Naive B cell (primary cell): Measurements from ENCODE around the gene NEK11. TPM values are rescaled to one million over a fixed set of nuclear protein-coding genes. Genes with fewer than 3 reads are reported as not detected.

Experiments
- ATAC-seq, 2 donors: fragments of 150-1000 bp; cut with Tn5 transposase; 2 replicates each; pipeline ENCODE4 v1.10.0; 2021; ENCODE audit warnings: low read depth in 2 of 2, mild to moderate bottlenecking in 2 of 2, moderate library complexity in 2 of 2
- DNase-seq: peaks from one replicate; pipeline ENCODE4 v3.0.0; 2022
- H3K27ac Mint-ChIP-seq, 6 donors: one replicate each; pipeline ENCODE4 v1.8.0; 2020 to 2022; ENCODE audit warnings: mild to moderate bottlenecking in 6 of 6, mixed read lengths in 6 of 6, moderate library complexity in 5 of 6, inconsistent platforms in 2 of 6
- H3K27me3 Mint-ChIP-seq, 3 donors: one replicate each; pipeline ENCODE4 v1.8.0; 2021 to 2022; ENCODE audit warnings: mixed read lengths in 3 of 3, mild to moderate bottlenecking in 1 of 3
- H3K36me3 Mint-ChIP-seq, 2 donors: one replicate each; pipeline ENCODE4 v1.8.0; 2020 to 2022; ENCODE audit warnings: mixed read lengths in 2 of 2, inconsistent platforms in 1 of 2, mild to moderate bottlenecking in 1 of 2
- H3K4me1 Mint-ChIP-seq, 3 donors: one replicate each; pipeline ENCODE4 v1.8.0; 2020 to 2022; ENCODE audit warnings: mixed read lengths in 3 of 3, inconsistent platforms in 1 of 3, mild to moderate bottlenecking in 1 of 3, moderate library complexity in 1 of 3
- H3K4me3 Mint-ChIP-seq, 8 donors: one replicate each; pipeline ENCODE4 v1.8.0; 2020 to 2022; ENCODE audit warnings: mild to moderate bottlenecking in 8 of 8, mixed read lengths in 8 of 8, moderate library complexity in 8 of 8, inconsistent platforms in 2 of 8
- H3K9me3 Mint-ChIP-seq, 7 donors: one replicate each; pipeline ENCODE4 v1.8.0; 2020 to 2022; ENCODE audit warnings: mixed read lengths in 7 of 7, mild to moderate bottlenecking in 5 of 7, inconsistent platforms in 2 of 7, moderate library complexity in 1 of 7
- polyA plus RNA-seq, 6 donors: library from polyadenylated mRNA; unstranded; fragments of 300-500 nt; fragmentation: Illumina TruSeq; gene quantifications; one replicate each; pipeline ENCODE4 v1.2.3, GENCODE V29; 2021; ENCODE audit warnings: low read depth in 6 of 6

The NEK11 gene
- polyA plus RNA-seq, 6 donors from 2014 or later = 0.52 to 1.4 (median 0.89) TPM; not detected in 1

GRCh38 chr3:131174752-131175151, 148.1 kb downstream of the NEK11 start:
- Mint-ChIP-seq H3K27me3 (no peaks in the 10 kb centered on the region), H3K4me1 (no peaks in the 10 kb centered on the region), H3K9me3 (peaks cover 0 to 2% (median 0%) of the 10 kb centered on the region in 7 donors), H3K27ac (no peak overlapping the region), H3K4me3 (no peak overlapping the region), H3K36me3 (no peaks in the 10 kb centered on the region)
- DNase-seq = no peak
- no peak for ATAC-seq

DNA sequence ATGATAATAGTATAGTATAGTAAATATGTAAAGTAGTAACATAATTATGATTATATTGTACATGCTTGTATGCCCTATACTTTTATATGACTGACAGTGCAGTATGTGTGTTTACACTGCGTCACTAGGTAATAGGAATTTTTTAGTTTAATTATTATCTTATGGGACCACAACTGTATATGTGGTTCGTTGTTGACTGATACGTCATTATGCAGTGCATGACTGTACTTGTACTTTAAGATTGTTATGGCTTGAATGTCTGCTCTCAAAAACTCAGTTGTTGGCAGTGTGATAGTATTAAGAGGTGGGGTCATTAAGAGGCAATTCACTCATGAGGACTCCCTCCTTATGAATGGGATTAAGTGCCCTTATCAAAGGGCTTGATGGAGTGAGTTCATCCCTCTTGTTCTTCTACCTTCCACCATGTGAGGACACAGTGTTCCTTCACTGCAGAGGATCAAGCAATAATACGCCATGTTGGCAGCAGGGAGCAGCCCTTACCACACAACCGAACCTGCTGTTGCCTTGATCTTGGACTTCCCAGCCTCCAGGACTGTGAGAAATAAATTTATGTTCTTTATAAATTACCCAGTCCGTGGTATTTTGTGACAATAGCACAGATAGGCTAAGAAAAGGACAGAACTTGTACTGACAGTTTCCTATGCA, 152.2 kb downstream of the NEK11 start:
- Mint-ChIP-seq H3K9me3 (peaks cover 0 to 5% (median 4%) of the 10 kb centered on the region in 7 donors), H3K4me3 (no peak overlapping the region), H3K27me3 (no peaks in the 10 kb centered on the region), H3K36me3 (peaks cover 3 to 4% of the 10 kb centered on the region in 2 donors), H3K27ac (no peak overlapping the region), H3K4me1 (no peaks in the 10 kb centered on the region)
- ATAC-seq = no peak
- DNase-seq = no peak

GRCh38 chr3:131192701-131193100, 166.0 kb downstream of the NEK11 start:
- ATAC-seq (no peak), DNase-seq (no peak)
- H3K4me3 Mint-ChIP-seq = no peak overlapping the region
- no peak overlapping the region for H3K27ac Mint-ChIP-seq
- no peaks in the 10 kb centered on the region for H3K4me1 Mint-ChIP-seq
- peaks cover 0 to 6% (median 2%) of the 10 kb centered on the region in 7 donors for H3K9me3 Mint-ChIP-seq
- H3K27me3 Mint-ChIP-seq = no peaks in the 10 kb centered on the region
- no peaks in the 10 kb centered on the region for H3K36me3 Mint-ChIP-seq

DNA sequence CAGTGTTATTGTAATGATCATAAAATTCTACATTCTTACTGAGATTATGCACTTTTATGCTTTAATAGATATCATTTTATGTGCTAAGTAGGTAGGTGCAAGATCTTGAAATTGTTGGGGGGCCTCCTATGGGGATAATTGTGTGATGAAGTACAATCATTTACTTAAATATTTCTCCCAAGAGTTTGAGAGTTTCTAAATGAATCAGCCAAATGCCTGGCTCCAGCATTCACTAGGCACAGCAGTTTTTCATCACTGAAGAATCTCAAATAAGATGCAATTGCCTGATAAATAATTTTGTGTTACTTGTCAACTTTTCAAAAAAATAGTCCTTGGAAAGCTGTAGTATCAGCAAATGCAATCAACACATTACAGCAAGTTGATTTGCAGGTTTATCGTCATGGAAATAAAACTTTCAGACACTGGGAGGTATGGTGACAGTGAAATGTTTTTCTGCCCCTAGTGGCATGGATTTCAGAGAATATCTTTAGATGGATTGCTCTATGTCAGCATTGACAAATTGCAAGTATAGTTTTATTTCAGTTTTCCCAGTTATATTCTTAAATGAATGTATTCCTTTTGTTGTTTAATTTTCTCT, 167.1 kb downstream of the NEK11 start:
- H3K36me3 Mint-ChIP-seq = no peaks in the 10 kb centered on the region
- ATAC-seq (no peak), DNase-seq (no peak)
- H3K4me1 Mint-ChIP-seq = no peaks in the 10 kb centered on the region
- no peak overlapping the region for H3K27ac Mint-ChIP-seq
- H3K27me3 Mint-ChIP-seq = peaks cover 0 to 4% (median 0%) of the 10 kb centered on the region in 3 donors
- no peak overlapping the region for H3K4me3 Mint-ChIP-seq
- peaks cover 0 to 6% (median 2%) of the 10 kb centered on the region in 7 donors for H3K9me3 Mint-ChIP-seq

- peaks cover 0 to 6% (median 3%) of the 10 kb centered on the region in 7 donors for H3K9me3 Mint-ChIP-seq
- ATAC-seq (no peak), DNase-seq (no peak)
- no peak overlapping the region for H3K27ac Mint-ChIP-seq
- H3K27me3 Mint-ChIP-seq = peaks cover 0 to 4% (median 0%) of the 10 kb centered on the region in 3 donors
- no peaks in the 10 kb centered on the region for H3K4me1 Mint-ChIP-seq
- H3K36me3 Mint-ChIP-seq = no peaks in the 10 kb centered on the region
- no peak overlapping the region for H3K4me3 Mint-ChIP-seq
Observed at GRCh38 chr3:131194816-131195215, 168.1 kb downstream of the NEK11 start.

DNA sequence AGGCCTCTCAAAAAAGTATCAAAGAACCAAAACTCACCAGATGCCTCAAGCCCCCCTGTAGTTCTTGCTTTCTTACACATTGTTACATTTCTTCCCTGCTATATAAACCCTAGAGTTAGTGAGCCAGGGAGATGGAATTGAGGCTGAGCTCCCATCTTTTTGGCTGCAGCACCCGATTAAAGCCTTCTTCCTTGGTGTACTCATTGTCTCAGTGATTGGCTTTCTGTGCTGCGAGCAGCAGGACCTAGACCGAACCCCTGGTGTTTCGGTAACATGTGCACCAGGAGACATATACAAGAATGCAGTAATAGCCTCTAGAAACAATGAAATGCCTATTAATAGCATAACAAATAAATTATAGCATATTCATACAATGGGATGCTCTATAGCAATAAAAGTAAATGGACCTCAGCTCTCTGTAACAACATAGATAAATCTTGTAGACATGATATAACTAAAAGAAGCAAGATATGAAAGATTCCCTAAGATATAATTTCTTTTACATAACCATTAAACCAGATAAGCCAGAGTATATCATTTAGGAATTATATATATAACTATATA, 174.0 kb downstream of the NEK11 start:
- H3K36me3 Mint-ChIP-seq = no peaks in the 10 kb centered on the region
- peaks cover 0 to 4% (median 0%) of the 10 kb centered on the region in 3 donors for H3K27me3 Mint-ChIP-seq
- no peak overlapping the region for H3K4me3 Mint-ChIP-seq
- no peak for DNase-seq
- no peak for ATAC-seq
- H3K4me1 Mint-ChIP-seq = no peaks in the 10 kb centered on the region
- H3K9me3 Mint-ChIP-seq = peaks cover 0 to 25% (median 17%) of the 10 kb centered on the region in 7 donors
- no peak overlapping the region for H3K27ac Mint-ChIP-seq

DNA sequence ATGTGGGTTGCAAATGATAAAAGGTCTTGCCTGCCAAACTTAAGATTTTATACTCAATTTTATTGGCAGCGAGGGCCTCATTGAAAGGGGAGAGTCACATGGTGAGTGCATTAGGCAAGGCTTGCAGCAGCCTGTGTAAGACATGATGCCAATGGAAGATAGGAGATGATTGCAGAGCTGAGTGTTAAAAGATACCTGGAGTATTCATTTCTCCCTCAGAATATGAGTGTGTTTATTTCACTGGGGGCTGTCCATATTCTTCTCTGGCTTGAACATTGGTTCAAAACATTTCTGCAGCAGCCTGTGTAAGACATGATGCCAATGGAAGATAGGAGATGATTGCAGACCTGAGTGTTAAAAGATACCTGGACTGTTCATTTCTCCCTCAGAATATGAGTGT, 189.7 kb downstream of the NEK11 start:
- H3K27me3 Mint-ChIP-seq = peaks cover 0 to 6% (median 5%) of the 10 kb centered on the region in 3 donors
- no peak for ATAC-seq
- DNase-seq = no peak
- H3K27ac Mint-ChIP-seq = no peak overlapping the region
- no peaks in the 10 kb centered on the region for H3K4me1 Mint-ChIP-seq
- H3K36me3 Mint-ChIP-seq = no peaks in the 10 kb centered on the region
- H3K9me3 Mint-ChIP-seq = peaks cover 0 to 12% (median 3%) of the 10 kb centered on the region in 7 donors
- no peak overlapping the region for H3K4me3 Mint-ChIP-seq

DNA sequence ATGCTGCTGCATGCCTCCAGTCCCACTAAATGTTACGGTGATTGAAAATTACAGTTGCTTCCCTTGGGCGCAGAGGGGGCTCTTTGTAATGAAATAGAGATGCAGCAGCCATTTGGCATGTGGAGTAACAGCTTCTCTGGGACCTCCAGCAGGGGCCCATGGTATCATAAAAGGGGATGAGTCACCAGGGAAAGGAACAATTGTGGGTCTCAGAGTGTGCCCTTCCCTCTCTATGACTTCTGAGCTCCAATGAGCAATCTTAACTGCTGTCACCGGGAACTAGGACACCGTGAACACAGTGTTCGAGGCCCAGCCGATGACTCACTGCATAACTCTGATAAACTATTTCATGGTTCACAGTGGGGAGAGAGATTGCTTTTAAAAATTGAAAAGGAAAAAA, 190.1 kb downstream of the NEK11 start:
- Mint-ChIP-seq H3K27me3 (peaks cover 0 to 6% (median 5%) of the 10 kb centered on the region in 3 donors), H3K4me3 (no peak overlapping the region), H3K36me3 (no peaks in the 10 kb centered on the region), H3K9me3 (peaks cover 0 to 7% (median 1%) of the 10 kb centered on the region in 7 donors), H3K4me1 (no peaks in the 10 kb centered on the region), H3K27ac (no peak overlapping the region)
- ATAC-seq = no peak
- no peak for DNase-seq

- H3K4me3 Mint-ChIP-seq = no peak overlapping the region
- DNase-seq = no peak
- H3K27ac Mint-ChIP-seq = no peak overlapping the region
- H3K9me3 Mint-ChIP-seq = peaks cover 0 to 7% (median 1%) of the 10 kb centered on the region in 7 donors
- peaks cover 0 to 6% (median 5%) of the 10 kb centered on the region in 3 donors for H3K27me3 Mint-ChIP-seq
- ATAC-seq = no peak
- H3K36me3 Mint-ChIP-seq = no peaks in the 10 kb centered on the region
- no peaks in the 10 kb centered on the region for H3K4me1 Mint-ChIP-seq
Observed at GRCh38 chr3:131217296-131217741, 190.6 kb downstream of the NEK11 start.

DNA sequence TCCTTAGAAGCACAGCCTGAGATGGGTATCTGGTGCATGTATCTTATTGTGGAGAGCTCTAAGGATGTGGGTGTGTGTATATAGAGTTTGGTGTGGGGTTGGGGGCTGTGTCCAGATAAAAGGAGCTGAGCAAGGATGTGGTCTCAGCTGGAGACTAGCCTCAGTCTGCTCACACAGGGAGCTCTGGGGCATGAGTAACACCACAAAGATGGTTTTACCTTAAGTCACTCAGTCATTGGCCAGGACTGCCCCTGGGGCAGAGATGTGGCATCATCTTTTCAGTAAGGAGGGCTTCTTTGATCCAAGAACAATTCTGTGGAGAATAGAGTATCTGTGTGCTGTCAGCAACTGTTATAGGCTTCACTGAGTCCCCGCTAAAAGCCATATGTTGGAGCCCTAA, 191.5 kb downstream of the NEK11 start:
- Mint-ChIP-seq H3K27me3 (peaks cover 0 to 6% (median 5%) of the 10 kb centered on the region in 3 donors), H3K4me3 (no peak overlapping the region), H3K4me1 (no peaks in the 10 kb centered on the region), H3K27ac (peak overlapping the region in 1 of 6 donors; percentile 26), H3K9me3 (peaks cover 0 to 7% (median 1%) of the 10 kb centered on the region in 7 donors), H3K36me3 (no peaks in the 10 kb centered on the region)
- ATAC-seq (no peak), DNase-seq (no peak)

DNA sequence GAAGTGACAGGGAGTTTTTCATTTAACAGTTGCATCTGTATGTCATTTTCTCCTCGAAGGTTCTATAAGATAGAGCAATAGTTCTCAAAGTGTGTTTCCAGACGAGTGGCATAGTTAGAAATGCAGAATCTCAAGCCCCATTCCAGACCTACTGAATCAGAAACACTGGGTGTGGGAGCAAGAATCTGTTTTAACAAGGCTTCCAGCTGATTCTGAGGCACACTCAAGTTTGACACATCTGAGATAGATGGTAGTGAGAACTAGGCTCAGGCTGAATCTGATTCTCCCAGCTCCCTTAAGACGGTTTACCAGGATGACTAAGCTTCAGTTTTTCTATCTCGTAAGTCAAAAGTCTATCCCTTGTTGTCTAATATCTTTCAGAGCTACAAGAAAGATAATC, 195.1 kb downstream of the NEK11 start:
- peaks cover 0 to 8% (median 5%) of the 10 kb centered on the region in 3 donors for H3K27me3 Mint-ChIP-seq

GRCh38 chr3:131222599-131222998, 195.9 kb downstream of the NEK11 start:
- Mint-ChIP-seq H3K4me3 (no peak overlapping the region), H3K27me3 (peaks cover 0 to 8% (median 5%) of the 10 kb centered on the region in 3 donors), H3K27ac (no peak overlapping the region), H3K9me3 (peaks cover 0 to 7% (median 1%) of the 10 kb centered on the region in 7 donors), H3K36me3 (no peaks in the 10 kb centered on the region), H3K4me1 (no peaks in the 10 kb centered on the region)
- no peak for DNase-seq
- no peak for ATAC-seq

More for the DNA sequence above, 195.1 kb downstream of the NEK11 start:
- H3K4me1 Mint-ChIP-seq = no peaks in the 10 kb centered on the region
- H3K36me3 Mint-ChIP-seq = no peaks in the 10 kb centered on the region
- DNase-seq (no peak), ATAC-seq (no peak)
- H3K4me3 Mint-ChIP-seq = no peak overlapping the region
- H3K27ac Mint-ChIP-seq = no peak overlapping the region
- H3K9me3 Mint-ChIP-seq = peaks cover 0 to 7% (median 1%) of the 10 kb centered on the region in 7 donors

- DNase-seq = no peak
- Mint-ChIP-seq H3K27ac (no peak overlapping the region), H3K36me3 (no peaks in the 10 kb centered on the region)
Observed at GRCh38 chr3:131223373-131224289, 197.0 kb downstream of the NEK11 start.

More at GRCh38 chr3:131223373-131224289, 197.0 kb downstream of the NEK11 start:
- ATAC-seq = no peak
- H3K4me3 Mint-ChIP-seq = no peak overlapping the region
- peaks cover 0 to 7% (median 1%) of the 10 kb centered on the region in 7 donors for H3K9me3 Mint-ChIP-seq
- H3K27me3 Mint-ChIP-seq = peaks cover 0 to 8% (median 5%) of the 10 kb centered on the region in 3 donors
- no peaks in the 10 kb centered on the region for H3K4me1 Mint-ChIP-seq
